GM18505 (cell line): ENCODE results near the gene EFHC1.
"Not testable (repeated sequence)": the region's sequence is repeated elsewhere in the genome, so short reads cannot be mapped to it uniquely, and the experiment has no call there.

Source experiments
- ATAC-seq: cut with Tn5 transposase; IDR thresholded peaks from one replicate; pipeline ENCODE4 v1.9.1; 2021; ENCODE audit not compliant: unreplicated experiment
- POLR2A ChIP-seq: IDR thresholded peaks from 4 replicates; pipeline ENCODE4 v1.6.1; 2011; ENCODE audit warnings: borderline replicate concordance; ENCODE audit not compliant: insufficient read depth, insufficient read length; ENCODE audit errors: extremely low read depth

EFHC1 gene

GRCh38 chr6:52419809-52420667 is at the start of gene EFHC1:
TSS of gene EFHC1 (plus strand) at chr6:52420342. CDS start at chr6:52420411, 69 bp downstream.
- ATAC-seq = peak; percentile 97
- peak; percentile 92 for TF ChIP-seq POLR2A

- ATAC-seq = no peak
- no peak for TF ChIP-seq POLR2A
Observed at GRCh38 chr6:52371656-52372191, 48.4 kb upstream of the EFHC1 start.

GRCh38 chr6:52373151-52373690 is 46.9 kb upstream of the EFHC1 start:
- ATAC-seq = no peak
- TF ChIP-seq POLR2A = no peak

- ATAC-seq = no peak
- TF ChIP-seq POLR2A = no peak
Observed at GRCh38 chr6:52374247-52374646, 45.9 kb upstream of the EFHC1 start.

GRCh38 chr6:52375780-52376556 is 44.2 kb upstream of the EFHC1 start:
- no peak for ATAC-seq
- no peak for TF ChIP-seq POLR2A

- no peak for ATAC-seq
- no peak for TF ChIP-seq POLR2A
Observed at GRCh38 chr6:52376763-52377162, 43.4 kb upstream of the EFHC1 start.

- TF ChIP-seq POLR2A = no peak
- no peak for ATAC-seq
Observed at GRCh38 chr6:52377538-52378221, 42.5 kb upstream of the EFHC1 start.

- no peak for TF ChIP-seq POLR2A
- ATAC-seq = no peak
Observed at GRCh38 chr6:52381249-52381648, 38.9 kb upstream of the EFHC1 start.

- ATAC-seq = no peak
- TF ChIP-seq POLR2A = no peak
Observed at GRCh38 chr6:52384145-52384766, 35.9 kb upstream of the EFHC1 start.

- ATAC-seq = no peak
Observed at GRCh38 chr6:52385074-52385473, 35.1 kb upstream of the EFHC1 start.

GRCh38 chr6:52388119-52388518 is 32.0 kb upstream of the EFHC1 start:
- ATAC-seq = not testable (repeated sequence)

More at GRCh38 chr6:52385074-52385473, 35.1 kb upstream of the EFHC1 start:
- TF ChIP-seq POLR2A = no peak

- ATAC-seq = no peak
Observed at GRCh38 chr6:52388790-52389189, 31.4 kb upstream of the EFHC1 start.

GRCh38 chr6:52389264-52389625 is 30.9 kb upstream of the EFHC1 start:
- ATAC-seq = no peak

More at GRCh38 chr6:52388790-52389189, 31.4 kb upstream of the EFHC1 start:
- no peak for TF ChIP-seq POLR2A

More at GRCh38 chr6:52389264-52389625, 30.9 kb upstream of the EFHC1 start:
- TF ChIP-seq POLR2A = no peak
